Tibial artery (tissue), 4 donors: Measurements from ENCODE around the gene ZNF592.

Experiments
- DNase-seq, 2 donors: peaks; one replicate each; pipeline ENCODE4 v3.0.0-alpha.2; 2019
- H3K27ac ChIP-seq, 2 donors: fragments of 200-600 bp; sonication (generic) in 1 of 2; 1 replicate in 1 of 2; 2 replicates in 1 of 2; pipeline ENCODE4 v1.5.1; 2018 to 2019; ENCODE audit warnings: mild to moderate bottlenecking in 1 of 2
- H3K27me3 ChIP-seq, 2 donors: fragments of 200-600 bp; sonication (generic) in 1 of 2; one replicate each; pipeline versions ENCODE4 v1.5.1 to v1.6.0; 2016 to 2019
- H3K36me3 ChIP-seq, 3 donors: fragments of 200-600 bp; sonication (generic) in 2 of 3; one replicate each; pipeline ENCODE4 v1.5.1; 2016 to 2019; ENCODE audit warnings: mild to moderate bottlenecking in 2 of 3
- H3K4me1 ChIP-seq, 4 donors: fragments of 200-600 bp; sonication (generic) in 2 of 4; 1 replicate in 3 of 4; 2 replicates in 1 of 4; pipeline ENCODE4 v1.5.1; 2016 to 2019
- H3K4me3 ChIP-seq, 2 donors: fragments of 200-600 bp; sonication (generic) in 1 of 2; 1 replicate in 1 of 2; 2 replicates in 1 of 2; pipeline ENCODE4 v1.5.1; 2018 to 2019; ENCODE audit warnings: mild to moderate bottlenecking in 2 of 2
- H3K9me3 ChIP-seq, 3 donors: fragments of 200-600 bp; sonication (generic) in 1 of 3; one replicate each; pipeline ENCODE4 v1.5.1; 2016 to 2019
- intact Hi-C: fragments of 100-400 bp; cut with DNase I; formaldehyde crosslinking; loops from one replicate; pipeline ENCODE4 v1.15.0; 2023; ENCODE audit warnings: low total_unique reads
- TF ChIP-seq, protein P1 (sequence below), 2 experiments: fragments of 200-600 bp in 1 of 2; fragments of 450-650 bp in 1 of 2; IDR thresholded peaks; one replicate each; pipeline ENCODE4 v1.5.1; 2017 to 2019; ENCODE audit warnings: antibody characterized with exemption in 2 of 2, mild to moderate bottlenecking in 1 of 2, moderate library complexity in 1 of 2

ZNF592 gene

DNA sequence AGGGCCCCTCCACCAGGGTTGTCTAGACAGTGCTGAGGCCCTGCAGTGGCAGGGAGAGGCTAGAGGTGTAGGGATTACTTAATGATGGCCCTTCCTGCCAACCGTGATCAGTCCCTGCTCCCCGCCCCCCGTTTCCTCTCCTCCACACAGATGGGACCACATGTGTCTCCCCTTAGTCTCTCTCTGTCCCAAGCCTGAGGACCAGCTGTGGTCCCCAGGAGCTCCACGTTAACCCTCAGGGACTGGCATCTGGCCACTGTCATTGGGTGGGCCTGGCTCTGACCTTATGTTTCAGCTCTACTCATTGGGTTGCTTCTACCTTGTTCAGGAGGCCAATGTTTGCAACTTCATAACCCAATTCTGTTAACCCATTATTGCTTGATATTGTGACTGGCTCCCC, 62.8 kb downstream of the ZNF592 start:
- DNase-seq: no peak
- Histone ChIP-seq H3K27me3 (no peaks in the 10 kb centered on the region), H3K4me1 (peaks cover 0 to 11% (median 0%) of the 10 kb centered on the region in 4 donors), H3K4me3 (no peak overlapping the region), H3K27ac (no peak overlapping the region), H3K9me3 (no peaks in the 10 kb centered on the region), H3K36me3 (peaks cover 0 to 7% (median 6%) of the 10 kb centered on the region in 3 donors)
- TF ChIP-seq, protein P1, sequence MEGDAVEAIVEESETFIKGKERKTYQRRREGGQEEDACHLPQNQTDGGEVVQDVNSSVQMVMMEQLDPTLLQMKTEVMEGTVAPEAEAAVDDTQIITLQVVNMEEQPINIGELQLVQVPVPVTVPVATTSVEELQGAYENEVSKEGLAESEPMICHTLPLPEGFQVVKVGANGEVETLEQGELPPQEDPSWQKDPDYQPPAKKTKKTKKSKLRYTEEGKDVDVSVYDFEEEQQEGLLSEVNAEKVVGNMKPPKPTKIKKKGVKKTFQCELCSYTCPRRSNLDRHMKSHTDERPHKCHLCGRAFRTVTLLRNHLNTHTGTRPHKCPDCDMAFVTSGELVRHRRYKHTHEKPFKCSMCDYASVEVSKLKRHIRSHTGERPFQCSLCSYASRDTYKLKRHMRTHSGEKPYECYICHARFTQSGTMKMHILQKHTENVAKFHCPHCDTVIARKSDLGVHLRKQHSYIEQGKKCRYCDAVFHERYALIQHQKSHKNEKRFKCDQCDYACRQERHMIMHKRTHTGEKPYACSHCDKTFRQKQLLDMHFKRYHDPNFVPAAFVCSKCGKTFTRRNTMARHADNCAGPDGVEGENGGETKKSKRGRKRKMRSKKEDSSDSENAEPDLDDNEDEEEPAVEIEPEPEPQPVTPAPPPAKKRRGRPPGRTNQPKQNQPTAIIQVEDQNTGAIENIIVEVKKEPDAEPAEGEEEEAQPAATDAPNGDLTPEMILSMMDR (IDR thresholded peaks at IDR 0.05): no peak
- intact Hi-C loops: loop anchor here (5.0 to 10.0 kb wide), 2 partner anchors 54 to 226 kb away; no protein-coding TSS in a partner anchor

GRCh38 chr15:84811828-84812227, 63.4 kb downstream of the ZNF592 start:
- TF ChIP-seq, protein P1 (IDR thresholded peaks at IDR 0.05): no peak
- Histone ChIP-seq H3K9me3 (no peaks in the 10 kb centered on the region), H3K36me3 (peaks cover 0 to 6% (median 4%) of the 10 kb centered on the region in 3 donors), H3K27me3 (no peaks in the 10 kb centered on the region), H3K4me1 (peaks cover 0 to 17% (median 1%) of the 10 kb centered on the region in 4 donors), H3K27ac (no peak overlapping the region), H3K4me3 (no peak overlapping the region)
- intact Hi-C loops: loop anchor here (5.0 to 10.0 kb wide), 2 partner anchors 55 to 227 kb away; no protein-coding TSS in a partner anchor
- no peak for DNase-seq

DNA sequence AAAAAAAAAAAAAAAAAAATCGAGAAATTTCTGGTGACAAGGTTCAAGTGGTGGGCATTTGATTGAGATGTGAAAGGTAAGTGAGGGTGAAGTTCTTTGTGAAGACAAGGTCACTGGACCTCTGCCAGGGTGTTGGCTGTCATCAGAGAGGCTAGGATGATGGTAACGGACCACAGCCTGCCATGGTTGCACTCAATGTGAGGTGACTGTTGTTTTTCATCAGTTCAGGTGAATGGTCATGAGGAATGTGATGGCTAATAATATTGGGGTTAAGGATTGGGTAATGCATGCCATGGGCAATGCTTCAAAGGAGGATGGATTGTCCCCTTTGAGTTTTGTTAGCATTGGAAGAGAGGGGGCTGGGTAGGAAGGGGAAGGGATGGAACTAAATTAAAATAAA, 64.5 kb downstream of the ZNF592 start:
- H3K27me3 ChIP-seq: no peaks in the 10 kb centered on the region
- H3K4me1 ChIP-seq: peaks cover 0 to 25% (median 7%) of the 10 kb centered on the region in 4 donors
- TF ChIP-seq, protein P1 (IDR thresholded peaks at IDR 0.05): no peak
- no peaks in the 10 kb centered on the region for H3K9me3 ChIP-seq
- H3K27ac ChIP-seq: no peak overlapping the region
- H3K36me3 ChIP-seq: peaks cover 0 to 6% (median 0%) of the 10 kb centered on the region in 3 donors
- intact Hi-C loops: loop anchor here (5.0 to 10.0 kb wide), 2 partner anchors 56 to 228 kb away; no protein-coding TSS in a partner anchor
- no peak overlapping the region for H3K4me3 ChIP-seq
- DNase-seq: no peak

- H3K9me3 ChIP-seq: no peaks in the 10 kb centered on the region
- no peak for DNase-seq
- H3K4me3 ChIP-seq: no peak overlapping the region
- H3K27me3 ChIP-seq: no peaks in the 10 kb centered on the region
- intact Hi-C loops: loop anchor here (5.0 to 10.0 kb wide), 2 partner anchors 56 to 229 kb away; no protein-coding TSS in a partner anchor
- no peak overlapping the region for H3K27ac ChIP-seq
- peaks cover 0 to 31% (median 12%) of the 10 kb centered on the region in 4 donors for H3K4me1 ChIP-seq
- TF ChIP-seq, protein P1 (IDR thresholded peaks at IDR 0.05): no peak
- H3K36me3 ChIP-seq: peaks cover 0 to 2% (median 0%) of the 10 kb centered on the region in 3 donors
Observed at GRCh38 chr15:84813435-84813834, 65.0 kb downstream of the ZNF592 start.

DNA sequence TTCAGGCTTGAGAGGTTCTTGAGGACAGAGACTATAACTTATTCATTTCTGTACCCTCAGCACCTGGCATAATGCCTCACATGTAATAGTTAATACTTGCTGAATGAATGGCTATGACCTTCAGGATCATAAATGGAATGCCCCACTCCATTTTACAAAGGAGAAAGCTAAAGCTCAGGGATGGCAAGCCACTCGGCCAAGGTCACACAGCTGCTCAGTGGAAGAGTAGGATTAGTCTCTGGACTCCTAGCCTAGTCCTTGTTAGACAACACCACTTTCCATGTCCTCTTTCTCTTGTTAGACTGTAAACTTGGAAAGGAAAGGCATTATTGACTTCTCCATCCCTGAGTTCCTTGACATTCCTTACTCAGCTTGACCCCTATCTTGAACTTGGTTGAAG, 65.5 kb downstream of the ZNF592 start:
- H3K9me3 ChIP-seq: no peaks in the 10 kb centered on the region
- H3K4me3 ChIP-seq: no peak overlapping the region
- TF ChIP-seq, protein P1 (IDR thresholded peaks at IDR 0.05): no peak
- H3K36me3 ChIP-seq: no peaks in the 10 kb centered on the region
- H3K27me3 ChIP-seq: no peaks in the 10 kb centered on the region
- no peak overlapping the region for H3K27ac ChIP-seq
- H3K4me1 ChIP-seq: peaks cover 0 to 36% (median 15%) of the 10 kb centered on the region in 4 donors
- no peak for DNase-seq
- intact Hi-C loops: loop anchor here (5.0 to 10.0 kb wide), 2 partner anchors 57 to 229 kb away; no protein-coding TSS in a partner anchor
